ENCODE results near the gene HTT. TPM values are rescaled to one million over a fixed set of nuclear protein-coding genes. Genes with fewer than 3 reads are reported as not detected.
A peak's percentile ranks its signal among the peaks of the same experiment; 100 is the strongest.

Gene HTT
- total RNA-seq, 2 donors from 2014 or later: 23.2 to 25.2 TPM

- ATAC-seq (no peak), DNase-seq (no peak)
- intact Hi-C loops (cut with DNase I): no loop called here
These were observed 162.8 kb downstream of the HTT start for GRCh38 chr4:3237266-3237665.

- ATAC-seq (no peak), DNase-seq (no peak)
- intact Hi-C loops (cut with DNase I): no loop called here
These were observed 163.5 kb downstream of the HTT start for GRCh38 chr4:3237712-3238560.

- ATAC-seq (no peak), DNase-seq (no peak)
- intact Hi-C loops (cut with DNase I): no loop called here
These were observed 164.2 kb downstream of the HTT start for GRCh38 chr4:3238721-3239120.

- no peak for ATAC-seq
- DNase-seq: no peak
- intact Hi-C loops (cut with DNase I): no loop called here
These were observed 164.8 kb downstream of the HTT start for GRCh38 chr4:3239303-3239702.

GRCh38 chr4:3239998-3240920 is 165.8 kb downstream of the HTT start:
- intact Hi-C loops (cut with DNase I): no loop called here
- ATAC-seq (peak in 1 of 2 donors; percentile 21), DNase-seq (no peak)

GRCh38 chr4:3240936-3241522 is 166.5 kb downstream of the HTT start:
- no peak for DNase-seq
- ATAC-seq: no peak
- intact Hi-C loops (cut with DNase I): no loop called here

- ATAC-seq (peak in 1 of 2 donors; percentile 35), DNase-seq (peak; percentile 46)
- intact Hi-C loops (cut with DNase I): no loop called here
These were observed 167.5 kb downstream of the HTT start for GRCh38 chr4:3241898-3242524.

- intact Hi-C loops (cut with DNase I): no loop called here
- ATAC-seq (no peak), DNase-seq (no peak)
These were observed 168.8 kb downstream of the HTT start for GRCh38 chr4:3243136-3243780.

GRCh38 chr4:3244002-3244401 is 169.5 kb downstream of the HTT start:
- intact Hi-C loops (cut with DNase I): no loop called here
- DNase-seq (no peak), ATAC-seq (no peak)

- DNase-seq (no peak), ATAC-seq (no peak)
- intact Hi-C loops (cut with DNase I): no loop called here
These were observed 170.3 kb downstream of the HTT start for GRCh38 chr4:3244747-3245146.

- intact Hi-C loops (cut with DNase I): no loop called here
- DNase-seq: no peak
- ATAC-seq: no peak
These were observed 171.2 kb downstream of the HTT start for GRCh38 chr4:3245676-3246075.

- no peak for ATAC-seq
- no peak for DNase-seq
- intact Hi-C loops (cut with DNase I): no loop called here
These were observed 172.2 kb downstream of the HTT start for GRCh38 chr4:3246458-3247398.

- DNase-seq (no peak), ATAC-seq (no peak)
- intact Hi-C loops (cut with DNase I): no loop called here
These were observed 173.1 kb downstream of the HTT start for GRCh38 chr4:3247399-3248177.

GRCh38 chr4:3248178-3248480 is 173.6 kb downstream of the HTT start:
- no peak for DNase-seq
- intact Hi-C loops (cut with DNase I): no loop called here
- ATAC-seq: no peak

- no peak for DNase-seq
- intact Hi-C loops (cut with DNase I): no loop called here
- ATAC-seq: no peak
These were observed 174.6 kb downstream of the HTT start, which contains the start of gene MSANTD1 for GRCh38 chr4:3248811-3249661. MSANTD1 (plus strand) TSS chr4:3249159; CDS start chr4:3249223, 64 bp downstream.

- DNase-seq: no peak
- no peak for ATAC-seq
- intact Hi-C loops (cut with DNase I): no loop called here
These were observed 175.4 kb downstream of the HTT start for GRCh38 chr4:3249711-3250437.
